Mesenchymal stem cell (in vitro differentiated cells and primary cell): Measurements from ENCODE around the gene MS4A18.
"Not testable (repeated sequence)": the region's sequence is repeated elsewhere in the genome, so short reads cannot be mapped to it uniquely, and the experiment has no call there.

Experiments
- DNase-seq: peaks from one replicate; pipeline ENCODE4 v3.0.0-alpha.2; 2013
- H2AFZ ChIP-seq: one replicate; pipeline ENCODE4 v1.6.1; 2013; ENCODE audit warnings: low read depth, mild to moderate bottlenecking, control low read depth, inconsistent platforms, low read length, moderate library complexity
- H2AK5ac ChIP-seq: 2 replicates; pipeline ENCODE4 v1.6.1; 2013; ENCODE audit warnings: low read length, moderate library complexity, mild to moderate bottlenecking, inconsistent platforms; ENCODE audit not compliant: severe bottlenecking
- H2BK120ac ChIP-seq: one replicate; pipeline ENCODE4 v1.6.1; 2013; ENCODE audit warnings: low read depth, mild to moderate bottlenecking, inconsistent platforms, low read length, moderate library complexity
- H2BK12ac ChIP-seq, 2 experiments: one replicate each; pipeline ENCODE4 v1.6.1; 2013; ENCODE audit warnings: inconsistent platforms in 2 of 2, low read length in 2 of 2, mild to moderate bottlenecking in 2 of 2, moderate library complexity in 2 of 2, control low read depth in 1 of 2
- H2BK15ac ChIP-seq: one replicate; pipeline ENCODE4 v1.6.1; 2013; ENCODE audit warnings: mild to moderate bottlenecking, low read depth, inconsistent platforms; ENCODE audit not compliant: poor library complexity, severe bottlenecking
- H2BK5ac ChIP-seq: 2 replicates; pipeline ENCODE4 v1.6.1; 2013; ENCODE audit warnings: low read depth, mild to moderate bottlenecking, low read length, control low read depth, inconsistent platforms; ENCODE audit not compliant: poor library complexity, severe bottlenecking
- H3K14ac ChIP-seq, 2 experiments: one replicate each; pipeline ENCODE4 v1.6.1; 2013; ENCODE audit warnings: inconsistent platforms in 2 of 2, low read length in 2 of 2, control low read depth in 1 of 2, mild to moderate bottlenecking in 1 of 2, moderate library complexity in 1 of 2
- H3K18ac ChIP-seq, 2 experiments: one replicate each; pipeline ENCODE4 v1.6.1; 2013; ENCODE audit warnings: inconsistent platforms in 2 of 2, low read length in 2 of 2, control low read depth in 1 of 2, low read depth in 1 of 2, mild to moderate bottlenecking in 1 of 2
- H3K23ac ChIP-seq, 2 experiments: one replicate each; pipeline ENCODE4 v1.6.1; 2013; ENCODE audit warnings: inconsistent platforms in 2 of 2, low read length in 2 of 2, mild to moderate bottlenecking in 2 of 2, moderate library complexity in 2 of 2, control low read depth in 1 of 2
- H3K27ac ChIP-seq: 2 replicates; pipeline ENCODE4 v1.5.1; 2013; ENCODE audit warnings: mild to moderate bottlenecking, moderate library complexity, low read length, control low read depth, inconsistent platforms; ENCODE audit not compliant: poor library complexity, severe bottlenecking
- H3K27me3 ChIP-seq, 2 experiments: 2 replicates each; pipeline versions ENCODE4 v1.6.1 to v1.7.0; 2013; ENCODE audit warnings: low read length in 2 of 2, mild to moderate bottlenecking in 2 of 2, moderate library complexity in 2 of 2, control low read depth in 1 of 2, inconsistent platforms in 1 of 2; ENCODE audit not compliant: control insufficient read depth in 1 of 2, insufficient read depth in 1 of 2
- H3K36me3 ChIP-seq, 2 experiments: 2 replicates each; pipeline versions ENCODE4 v1.6.1 to v1.7.0; 2013; ENCODE audit warnings: low read length in 2 of 2, control low read depth in 1 of 2, inconsistent platforms in 1 of 2, low read depth in 1 of 2, mild to moderate bottlenecking in 1 of 2; ENCODE audit not compliant: insufficient read depth in 2 of 2, control insufficient read depth in 1 of 2
- H3K4ac ChIP-seq, 2 experiments: one replicate each; pipeline ENCODE4 v1.6.1; 2013; ENCODE audit warnings: inconsistent platforms in 2 of 2, low read length in 2 of 2, mild to moderate bottlenecking in 2 of 2, moderate library complexity in 2 of 2, control low read depth in 1 of 2, low read depth in 1 of 2
- H3K4me1 ChIP-seq: 2 replicates; pipeline ENCODE4 v1.6.1; 2013; ENCODE audit warnings: low read depth, low read length, control low read depth; ENCODE audit not compliant: control insufficient read depth, insufficient read depth
- H3K4me2 ChIP-seq: 2 replicates; pipeline ENCODE4 v1.6.1; 2013; ENCODE audit warnings: low read length, mild to moderate bottlenecking, inconsistent platforms; ENCODE audit not compliant: poor library complexity, severe bottlenecking
- H3K4me3 ChIP-seq, 2 experiments: 2 replicates each; pipeline versions ENCODE4 v1.5.1 to v1.7.0; 2013; ENCODE audit warnings: low read length in 2 of 2, mild to moderate bottlenecking in 2 of 2, control low read depth in 1 of 2, low read depth in 1 of 2; ENCODE audit not compliant: insufficient read depth in 1 of 2
- H3K79me1 ChIP-seq: replicated peaks from 2 replicates; pipeline ENCODE4 v1.6.1; 2013; ENCODE audit warnings: mild to moderate bottlenecking, control low read depth, low read length, inconsistent platforms; ENCODE audit not compliant: poor library complexity, severe bottlenecking
- H3K9ac ChIP-seq: 2 replicates; pipeline ENCODE4 v1.7.0; 2013; ENCODE audit warnings: mild to moderate bottlenecking, low read length, moderate library complexity
- H3K9me3 ChIP-seq: 2 replicates; pipeline ENCODE4 v1.7.0; 2013; ENCODE audit warnings: mild to moderate bottlenecking, low read length; ENCODE audit not compliant: control insufficient read depth
- H4K8ac ChIP-seq: one replicate; pipeline ENCODE4 v1.6.1; 2013; ENCODE audit warnings: inconsistent platforms, mild to moderate bottlenecking, low read length, moderate library complexity
- H4K91ac ChIP-seq: one replicate; pipeline ENCODE4 v1.6.1; 2013; ENCODE audit warnings: mild to moderate bottlenecking, low read length, inconsistent platforms
- WGBS: methylation state at CpG from one replicate; pipeline ENCODE4 v1.1.7; 2013; ENCODE audit warnings: mixed read lengths; 5-methylcytosine and 5-hydroxymethylcytosine counted together

Gene MS4A18

GRCh38 chr11:60758671-60759070 lies 34.2 kb downstream of the MS4A18 start:
- WGBS, result 89% methylated on average over 4 of the region's 4 CpGs
- not testable (repeated sequence) for H2BK15ac ChIP-seq, H3K9ac ChIP-seq

GRCh38 chr11:60759438-60760225 lies 35.1 kb downstream of the MS4A18 start:
- not testable (repeated sequence) for H2BK12ac ChIP-seq, H3K27ac ChIP-seq, H3K18ac ChIP-seq, H4K8ac ChIP-seq, H3K4me1 ChIP-seq, H2BK15ac ChIP-seq, H2BK5ac ChIP-seq, H3K4me3 ChIP-seq, H2AK5ac ChIP-seq, H4K91ac ChIP-seq, H3K14ac ChIP-seq, H3K4me2 ChIP-seq, H3K79me1 ChIP-seq, H3K4ac ChIP-seq, H2AFZ ChIP-seq, H3K9ac ChIP-seq, H3K36me3 ChIP-seq, H3K23ac ChIP-seq, DNase-seq, H3K9me3 ChIP-seq, H2BK120ac ChIP-seq
- WGBS, result 80% methylated on average over 22 of the region's 22 CpGs
- peaks cover 36 to 80% of the 10 kb centered on the region in 2 experiments for H3K27me3 ChIP-seq

More at GRCh38 chr11:60758671-60759070, 34.2 kb downstream of the MS4A18 start:
- not testable (repeated sequence) for H3K79me1 ChIP-seq, H2BK120ac ChIP-seq, H2BK12ac ChIP-seq, H3K4me2 ChIP-seq, H2AFZ ChIP-seq, H3K4me1 ChIP-seq, H2AK5ac ChIP-seq, DNase-seq, H3K14ac ChIP-seq, H4K8ac ChIP-seq, H3K18ac ChIP-seq, H3K4ac ChIP-seq, H3K36me3 ChIP-seq, H3K27ac ChIP-seq, H2BK5ac ChIP-seq, H3K9me3 ChIP-seq, H3K4me3 ChIP-seq, H3K23ac ChIP-seq, H4K91ac ChIP-seq
- H3K27me3 ChIP-seq, result peaks cover 36 to 76% of the 10 kb centered on the region in 2 experiments

GRCh38 chr11:60761436-60762190 lies 37.1 kb downstream of the MS4A18 start:
- H2BK120ac ChIP-seq, result no peak overlapping the region
- no peaks in the 10 kb centered on the region for H3K36me3 ChIP-seq
- H2BK15ac ChIP-seq, result no peak overlapping the region
- DNase-seq, result no peak
- no peak overlapping the region for H4K8ac ChIP-seq
- H3K9me3 ChIP-seq, result no peaks in the 10 kb centered on the region
- no peaks in the 10 kb centered on the region for H3K4me1 ChIP-seq
- H2BK12ac ChIP-seq, result no peak overlapping the region
- no peak overlapping the region for H3K14ac ChIP-seq
- 96% methylated on average over 2 of the region's 4 CpGs for WGBS
- no peak overlapping the region for H2AK5ac ChIP-seq
- peaks cover 31 to 84% of the 10 kb centered on the region in 2 experiments for H3K27me3 ChIP-seq
- H3K9ac ChIP-seq, result no peak overlapping the region
- no peak overlapping the region for H3K4me3 ChIP-seq
- no peak overlapping the region for H3K23ac ChIP-seq
- H3K27ac ChIP-seq, result no peak overlapping the region
- no peak overlapping the region for H3K4ac ChIP-seq
- H2AFZ ChIP-seq, result no peak overlapping the region
- H3K4me2 ChIP-seq, result no peak overlapping the region
- H4K91ac ChIP-seq, result no peak overlapping the region
- H3K18ac ChIP-seq, result no peak overlapping the region
- no peak overlapping the region for H2BK5ac ChIP-seq
- no peaks in the 10 kb centered on the region for H3K79me1 ChIP-seq
